SK-N-MC (cell line): Measurements from ENCODE around the gene ZNF662.

ENCODE experiments used
- DNase-seq: peaks from one replicate; pipeline ENCODE4 v3.0.0-alpha.2; 2011; ENCODE audit warnings: low read depth, low spot score
- H3K27ac ChIP-seq: fragments of 200-600 bp; sonication (generic); 2 replicates; pipeline ENCODE4 v1.5.1; 2016; ENCODE audit warnings: mixed run types
- H3K36me3 ChIP-seq: fragments of 200-600 bp; sonication (generic); 2 replicates; pipeline ENCODE4 v1.6.1; 2017; ENCODE audit warnings: antibody characterized with exemption, low read length, mixed read lengths; ENCODE audit not compliant: insufficient read depth
- H3K4me3 ChIP-seq: fragments of 200-600 bp; sonication (generic); 2 replicates; pipeline ENCODE4 v1.5.1; 2016
- H3K9ac ChIP-seq: fragments of 200-600 bp; sonication (generic); 2 replicates; pipeline ENCODE4 v1.8.0; 2017; ENCODE audit warnings: mixed run types, mixed read lengths; ENCODE audit not compliant: insufficient read length
- H3K9me3 ChIP-seq: fragments of 200-600 bp; sonication (generic); 2 replicates; pipeline ENCODE4 v1.6.1; 2017; ENCODE audit warnings: low read depth, mild to moderate bottlenecking, antibody characterized with exemption, low read length, moderate library complexity, mixed read lengths
- EZH2 ChIP-seq: fragments of 200-600 bp; sonication (generic); IDR thresholded peaks from one replicate; pipeline ENCODE4 v1.6.1; 2017; ENCODE audit warnings: antibody characterized with exemption
- FOXP2 ChIP-seq: optimal IDR thresholded peaks from 2 replicates; pipeline ENCODE3; 2011; ENCODE audit warnings: mild to moderate bottlenecking, moderate library complexity; ENCODE audit not compliant: insufficient read depth; ENCODE audit errors: extremely low read length, control extremely low read depth
- POLR2AphosphoS5 ChIP-seq: IDR thresholded peaks from 2 replicates; pipeline ENCODE4 v1.6.1; 2012; ENCODE audit warnings: mild to moderate bottlenecking, low read depth, low read length, borderline replicate concordance

Gene ZNF662

GRCh38 chr3:42906070-42906847 lies at the start of gene ZNF662:
Gene ZNF662 (plus strand): TSS chr3:42906142. CDS start chr3:42908115, 1,973 bp downstream.
- H3K36me3 ChIP-seq = no peaks in the 10 kb centered on the region
- no peak for DNase-seq
- no peak for TF ChIP-seq EZH2
- no peak for TF ChIP-seq POLR2AphosphoS5
- TF ChIP-seq FOXP2 = no peak

GRCh38 chr3:42856544-42856943 lies 49.4 kb upstream of the ZNF662 start:
- no peak for TF ChIP-seq FOXP2
- TF ChIP-seq EZH2 = no peak
- TF ChIP-seq POLR2AphosphoS5 = no peak
- Histone ChIP-seq H3K9ac (no peak overlapping the region), H3K27ac (no peak overlapping the region), H3K9me3 (no peaks in the 10 kb centered on the region), H3K36me3 (no peaks in the 10 kb centered on the region), H3K4me3 (no peak overlapping the region)
- no peak for DNase-seq

More at GRCh38 chr3:42906070-42906847, at the start of gene ZNF662:
- Histone ChIP-seq H3K9ac (no peak within 1 kb of the TSS), H3K9me3 (no peaks in the 10 kb centered on the region), H3K4me3 (no peak within 1 kb of the TSS), H3K27ac (no peak within 1 kb of the TSS)

- Histone ChIP-seq H3K9ac (no peak overlapping the region), H3K9me3 (no peaks in the 10 kb centered on the region), H3K36me3 (no peaks in the 10 kb centered on the region), H3K27ac (no peak overlapping the region), H3K4me3 (no peak overlapping the region)
- TF ChIP-seq POLR2AphosphoS5 (no peak), EZH2 (no peak), FOXP2 (no peak)
- no peak for DNase-seq
These were observed 41.5 kb upstream of the ZNF662 start for GRCh38 chr3:42864321-42864950.

- Histone ChIP-seq H3K4me3 (no peak overlapping the region), H3K9me3 (no peaks in the 10 kb centered on the region), H3K9ac (no peak overlapping the region), H3K36me3 (no peaks in the 10 kb centered on the region), H3K27ac (no peak overlapping the region)
- DNase-seq = no peak
- TF ChIP-seq POLR2AphosphoS5 (no peak), FOXP2 (no peak), EZH2 (no peak)
These were observed 40.7 kb upstream of the ZNF662 start for GRCh38 chr3:42865256-42865655.

GRCh38 chr3:42867138-42867537 lies 38.8 kb upstream of the ZNF662 start:
- DNase-seq = no peak
- Histone ChIP-seq H3K9me3 (no peaks in the 10 kb centered on the region), H3K36me3 (no peaks in the 10 kb centered on the region), H3K9ac (no peak overlapping the region), H3K4me3 (no peak overlapping the region), H3K27ac (no peak overlapping the region)
- TF ChIP-seq EZH2 = no peak
- TF ChIP-seq FOXP2 = no peak
- no peak for TF ChIP-seq POLR2AphosphoS5

GRCh38 chr3:42868841-42869240 lies 37.1 kb upstream of the ZNF662 start:
- no peak overlapping the region for H3K4me3 ChIP-seq
- DNase-seq = no peak
- TF ChIP-seq EZH2 (no peak), POLR2AphosphoS5 (no peak), FOXP2 (no peak)
- H3K36me3 ChIP-seq = no peaks in the 10 kb centered on the region
- no peaks in the 10 kb centered on the region for H3K9me3 ChIP-seq
- no peak overlapping the region for H3K9ac ChIP-seq
- H3K27ac ChIP-seq = no peak overlapping the region

GRCh38 chr3:42871592-42872196 lies 34.2 kb upstream of the ZNF662 start:
- Histone ChIP-seq H3K27ac (no peak overlapping the region), H3K9ac (no peak overlapping the region), H3K9me3 (no peaks in the 10 kb centered on the region), H3K36me3 (no peaks in the 10 kb centered on the region), H3K4me3 (no peak overlapping the region)
- DNase-seq = no peak
- TF ChIP-seq EZH2 = no peak
- no peak for TF ChIP-seq FOXP2
- no peak for TF ChIP-seq POLR2AphosphoS5

- no peak overlapping the region for H3K27ac ChIP-seq
- H3K9me3 ChIP-seq = no peaks in the 10 kb centered on the region
- DNase-seq = no peak
These were observed 33.2 kb upstream of the ZNF662 start for GRCh38 chr3:42872718-42873117.

GRCh38 chr3:42873221-42873982 lies 32.5 kb upstream of the ZNF662 start:
- Histone ChIP-seq H3K4me3 (no peak overlapping the region), H3K36me3 (no peaks in the 10 kb centered on the region), H3K9ac (no peak overlapping the region), H3K27ac (no peak overlapping the region), H3K9me3 (no peaks in the 10 kb centered on the region)
- TF ChIP-seq FOXP2 = no peak
- TF ChIP-seq EZH2 = no peak
- no peak for TF ChIP-seq POLR2AphosphoS5
- DNase-seq = no peak

More at GRCh38 chr3:42872718-42873117, 33.2 kb upstream of the ZNF662 start:
- no peak for TF ChIP-seq POLR2AphosphoS5
- TF ChIP-seq EZH2 = no peak
- TF ChIP-seq FOXP2 = no peak
- Histone ChIP-seq H3K36me3 (no peaks in the 10 kb centered on the region), H3K9ac (no peak overlapping the region), H3K4me3 (no peak overlapping the region)
